Stimulated activated CD4-positive, alpha-beta T cell treated with anti-CD3 and anti-CD28 coated beads, Interleukin-12 subunit alpha, Interleukin-12 subunit beta, amount 100 ng/mL, for 48 hours (primary cell): ENCODE results near the gene TMEM97.

ENCODE experiments used
- DNase-seq, 3 donors: peaks; one replicate each; pipeline ENCODE4 v3.0.0-alpha.2; 2020; ENCODE audit warnings: low read depth in 2 of 3, low spot score in 1 of 3

Gene TMEM97

GRCh38 chr17:28315846-28316705 is 2.9 kb upstream of the TMEM97 start:
- DNase-seq = no peak

GRCh38 chr17:28317099-28317965 is 1.7 kb upstream of the TMEM97 start:
- no peak for DNase-seq

- DNase-seq = no peak
Measured at GRCh38 chr17:28317966-28318758, 838 bp upstream of the TMEM97 start.

GRCh38 chr17:28319598-28319935 is 567 bp downstream of the TMEM97 start:
- no peak for DNase-seq

- no peak for DNase-seq
Measured at GRCh38 chr17:28320215-28321061, 1.4 kb downstream of the TMEM97 start.

- DNase-seq = no peak
Measured at GRCh38 chr17:28324267-28324745, 5.3 kb downstream of the TMEM97 start.

- no peak for DNase-seq
Measured at GRCh38 chr17:28324781-28325180, 5.8 kb downstream of the TMEM97 start.

GRCh38 chr17:28325211-28325610 is 6.2 kb downstream of the TMEM97 start:
- no peak for DNase-seq

- no peak for DNase-seq
Measured at GRCh38 chr17:28326114-28326513, 7.1 kb downstream of the TMEM97 start.

GRCh38 chr17:28327031-28327607 is 8.1 kb downstream of the TMEM97 start:
- peak in 1 of 3 donors; percentile 27 for DNase-seq

GRCh38 chr17:28327709-28328108 is 8.7 kb downstream of the TMEM97 start:
- no peak for DNase-seq

GRCh38 chr17:28328325-28328724 is 9.3 kb downstream of the TMEM97 start:
- no peak for DNase-seq

GRCh38 chr17:28330671-28331070 is 11.7 kb downstream of the TMEM97 start:
- DNase-seq = no peak

- DNase-seq = no peak
Measured at GRCh38 chr17:28331891-28332420, 13.0 kb downstream of the TMEM97 start.

- no peak for DNase-seq
Measured at GRCh38 chr17:28333083-28333746, 14.2 kb downstream of the TMEM97 start.

- DNase-seq = no peak
Measured at GRCh38 chr17:28334171-28334570, 15.2 kb downstream of the TMEM97 start.

GRCh38 chr17:28334666-28335200 is 15.7 kb downstream of the TMEM97 start:
- no peak for DNase-seq

GRCh38 chr17:28335201-28335958 is 16.4 kb downstream of the TMEM97 start, which contains the start of the genes IFT20 and TNFAIP1:
Gene IFT20, minus strand, starts transcription at chr17:28335472. Its CDS starts 3,487 bp downstream, at chr17:28331985.
Gene TNFAIP1, plus strand, starts transcription at chr17:28335761. Its CDS starts 3,761 bp downstream, at chr17:28339522.
- DNase-seq = peak; percentile 92 to 97 (median 96)
